HepG2 (cell line): ENCODE measurements around the gene FRMD4A. TPM values are rescaled to one million over a fixed set of nuclear protein-coding genes. Genes with fewer than 3 reads are reported as not detected.

Experiments used
- GZF1 ChIP-seq: sonication (generic); formaldehyde crosslinking; IDR thresholded peaks from 2 replicates; pipeline ENCODE4 v1.5.1; 2020; ENCODE audit warnings: mild to moderate bottlenecking, missing genetic modification reagents
- ZNF142 ChIP-seq: sonication (generic); formaldehyde crosslinking; IDR thresholded peaks from 2 replicates; pipeline ENCODE4 v1.4.0; 2020; ENCODE audit warnings: missing genetic modification reagents
- ZNF260 ChIP-seq: sonication (generic); formaldehyde crosslinking; IDR thresholded peaks from 2 replicates; pipeline ENCODE4 v1.4.0; 2020; ENCODE audit warnings: missing genetic modification reagents, low read depth, mild to moderate bottlenecking, borderline replicate concordance
- ZXDC ChIP-seq: sonication (generic); formaldehyde crosslinking; IDR thresholded peaks from 2 replicates; pipeline ENCODE4 v1.5.0; 2020; ENCODE audit warnings: mild to moderate bottlenecking, missing genetic modification reagents
- polyA plus RNA-seq, 8 experiments: library from polyadenylated mRNA; depleted of rRNA in 3 of 8; stranded (reverse) in 7 of 8; unstranded in 1 of 8; fragments of >200 nt; fragmentation: Illumina TruSeq in 4 of 8; extraction: Trizol in 4 of 8; gene quantifications; 2 replicates each; pipeline versions ENCODE4 v1.2.1 to v1.2.3, GENCODE V29; 2011 to 2016; ENCODE audit warnings: low read depth in 4 of 8, missing spikeins in 1 of 8, mixed read lengths in 1 of 8; ENCODE audit not compliant: insufficient read depth in 1 of 8
- total RNA-seq, 5 experiments: library from RNA; depleted of rRNA; stranded (reverse); fragments of >200 nt; fragmentation: Illumina TruSeq; extraction: Trizol; gene quantifications; 2 replicates each; pipeline ENCODE4 v1.2.3, GENCODE V29; 2016; ENCODE audit warnings: low read depth in 1 of 5

The FRMD4A gene
- total and polyA plus RNA-seq, 2 of the 13 experiments (the other 11 are each of a cell fraction or from before 2014, with no cell fraction given), result 0.09 to 0.26 TPM

GRCh38 chr10:14329746-14330173, 964 bp downstream of the FRMD4A start (continued):
- TF ChIP-seq GZF1, result no peak
- TF ChIP-seq ZNF260 (CRISPR knock-in tag), result no peak
- no peak for TF ChIP-seq ZNF142 (CRISPR knock-in tag)
- no peak for TF ChIP-seq ZXDC (CRISPR knock-in tag)
